ENCODE results near the gene HM13. TPM values are rescaled to one million over a fixed set of nuclear protein-coding genes. Genes with fewer than 3 reads are reported as not detected.
"Not testable (repeated sequence)": the region's sequence is repeated elsewhere in the genome, so short reads cannot be mapped to it uniquely, and the experiment has no call there.

The HM13 gene
- polyA plus RNA-seq, 4 donors: 136 to 161 (median 136) TPM

- DNase-seq (ENCODE audit: low read depth in 4 of 4, low spot score in 2 of 4): no peak
Measured at GRCh38 chr20:31580706-31581105, 66.5 kb downstream of the HM13 start.

- no peak for DNase-seq (ENCODE audit: low read depth in 4 of 4, low spot score in 2 of 4)
Measured at GRCh38 chr20:31581391-31581790, 67.1 kb downstream of the HM13 start.

GRCh38 chr20:31587545-31588389 is 73.5 kb downstream of the HM13 start:
- no peak for DNase-seq (ENCODE audit: low read depth in 4 of 4, low spot score in 2 of 4)

- DNase-seq (ENCODE audit: low read depth in 4 of 4, low spot score in 2 of 4): no peak
Measured at GRCh38 chr20:31590717-31591225, 76.5 kb downstream of the HM13 start.

- no peak for DNase-seq (ENCODE audit: low read depth in 4 of 4, low spot score in 2 of 4)
Measured at GRCh38 chr20:31593221-31594001, 79.2 kb downstream of the HM13 start.

- no peak for DNase-seq (ENCODE audit: low read depth in 4 of 4, low spot score in 2 of 4)
Measured at GRCh38 chr20:31594002-31594557, 79.8 kb downstream of the HM13 start.

GRCh38 chr20:31594558-31595379 is 80.5 kb downstream of the HM13 start:
- no peak for DNase-seq (ENCODE audit: low read depth in 4 of 4, low spot score in 2 of 4)

GRCh38 chr20:31595380-31595653 is 81.1 kb downstream of the HM13 start:
- DNase-seq (ENCODE audit: low read depth in 4 of 4, low spot score in 2 of 4): no peak

- no peak for DNase-seq (ENCODE audit: low read depth in 4 of 4, low spot score in 2 of 4)
Measured at GRCh38 chr20:31595654-31596411, 81.6 kb downstream of the HM13 start.

GRCh38 chr20:31596412-31596715 is 82.1 kb downstream of the HM13 start:
- not testable (repeated sequence) for DNase-seq (ENCODE audit: low read depth in 4 of 4, low spot score in 2 of 4)

- DNase-seq (ENCODE audit: low read depth in 4 of 4, low spot score in 2 of 4): no peak
Measured at GRCh38 chr20:31596831-31597480, 82.7 kb downstream of the HM13 start.

GRCh38 chr20:31597481-31597855 is 83.2 kb downstream of the HM13 start:
- DNase-seq (ENCODE audit: low read depth in 4 of 4, low spot score in 2 of 4): no peak

- no peak for DNase-seq (ENCODE audit: low read depth in 4 of 4, low spot score in 2 of 4)
Measured at GRCh38 chr20:31602431-31602778, 88.2 kb downstream of the HM13 start.

GRCh38 chr20:31602779-31603441 is 88.7 kb downstream of the HM13 start:
- DNase-seq (ENCODE audit: low read depth in 4 of 4, low spot score in 2 of 4): no peak

- DNase-seq (ENCODE audit: low read depth in 4 of 4, low spot score in 2 of 4): peak in 3 of 4 donors; percentile 98 to 99 (median 99)
Measured at GRCh38 chr20:31603822-31604566, 89.8 kb downstream of the HM13 start.

GRCh38 chr20:31604567-31605030 is 90.4 kb downstream of the HM13 start:
- DNase-seq (ENCODE audit: low read depth in 4 of 4, low spot score in 2 of 4): no peak

GRCh38 chr20:31605031-31605901 is 91.0 kb downstream of the HM13 start, which contains the start of gene ID1:
TSS of gene ID1 (plus strand) at chr20:31605289. CDS start at chr20:31605388, 99 bp downstream.
- DNase-seq (ENCODE audit: low read depth in 4 of 4, low spot score in 2 of 4): peak in 3 of 4 donors; percentile 93 to 97 (median 96)

Data from left renal cortex interstitium (tissue), 4 donors.